IgD-negative memory B cell (primary cell): Measurements from ENCODE around the gene GOLGA1. TPM values are rescaled to one million over a fixed set of nuclear protein-coding genes. Genes with fewer than 3 reads are reported as not detected.
"Not testable (repeated sequence)": the region's sequence is repeated elsewhere in the genome, so short reads cannot be mapped to it uniquely, and the experiment has no call there.

Source experiments
- H3K27ac Mint-ChIP-seq, 3 donors: one replicate each; pipeline ENCODE4 v1.8.0; 2020 to 2022; ENCODE audit warnings: mild to moderate bottlenecking in 3 of 3, mixed read lengths in 3 of 3, moderate library complexity in 1 of 3
- H3K27me3 Mint-ChIP-seq: one replicate; pipeline ENCODE4 v1.8.0; 2021; ENCODE audit warnings: mixed read lengths
- H3K36me3 Mint-ChIP-seq: one replicate; pipeline ENCODE4 v1.8.0; 2020; ENCODE audit warnings: mild to moderate bottlenecking, mixed read lengths
- H3K4me1 Mint-ChIP-seq, 3 donors: one replicate each; pipeline ENCODE4 v1.8.0; 2020 to 2022; ENCODE audit warnings: mixed read lengths in 3 of 3, mild to moderate bottlenecking in 1 of 3
- H3K4me3 Mint-ChIP-seq, 4 donors: one replicate each; pipeline ENCODE4 v1.8.0; 2020 to 2022; ENCODE audit warnings: mild to moderate bottlenecking in 4 of 4, mixed read lengths in 4 of 4, moderate library complexity in 3 of 4
- H3K9me3 Mint-ChIP-seq, 3 donors: one replicate each; pipeline ENCODE4 v1.8.0; 2020 to 2021; ENCODE audit warnings: mixed read lengths in 3 of 3, mild to moderate bottlenecking in 1 of 3
- polyA plus RNA-seq: library from polyadenylated mRNA; unstranded; fragments of 300-500 nt; fragmentation: Illumina TruSeq; gene quantifications from one replicate; pipeline ENCODE4 v1.2.3, GENCODE V29; 2021

The GOLGA1 gene
- polyA plus RNA-seq, 1 donor from 2014 or later = 10.3 TPM

DNA sequence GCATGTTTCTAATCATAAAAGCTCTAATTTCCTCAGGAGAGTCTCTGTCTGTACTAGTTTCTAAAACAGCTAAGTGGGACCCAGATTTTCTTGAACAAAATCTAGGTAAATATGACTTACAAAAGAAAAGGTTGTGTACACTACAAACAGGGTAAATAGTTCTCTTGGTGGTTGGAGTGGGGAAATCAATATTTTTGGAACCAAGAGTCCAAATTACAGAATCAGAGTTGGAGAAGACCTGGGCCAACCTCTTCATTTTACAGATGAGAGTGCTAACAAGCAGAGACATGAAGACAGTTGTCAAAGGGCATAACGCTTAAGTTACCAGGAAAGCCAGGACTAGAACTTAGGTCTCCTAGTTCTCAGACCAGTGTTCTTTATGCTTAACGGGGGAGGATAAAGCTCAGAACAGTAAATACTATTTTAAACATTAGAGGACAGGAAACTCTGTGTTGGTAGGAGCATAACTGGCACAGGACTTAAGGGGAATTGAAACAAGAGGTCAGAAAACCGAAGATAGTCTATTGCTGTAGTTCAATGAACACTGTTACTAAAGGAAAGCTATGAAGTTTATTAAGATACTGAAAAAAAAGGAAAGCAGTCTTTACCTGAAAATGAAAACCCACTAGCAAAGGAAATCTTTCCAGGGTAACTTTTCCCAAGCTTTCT is 9.3 kb upstream of the GOLGA1 start:
- H3K36me3 Mint-ChIP-seq = peaks cover 3% of the 10 kb centered on the region
- H3K9me3 Mint-ChIP-seq = no peaks in the 10 kb centered on the region
- no peaks in the 10 kb centered on the region for H3K27me3 Mint-ChIP-seq
- peak overlapping the region in 2 of 3 donors; percentile 77 to 80 for H3K27ac Mint-ChIP-seq
- H3K4me3 Mint-ChIP-seq = peak overlapping the region in 1 of 4 donors; percentile 10
- peaks cover 9 to 15% (median 11%) of the 10 kb centered on the region in 3 donors for H3K4me1 Mint-ChIP-seq

- no peak overlapping the region for H3K4me3 Mint-ChIP-seq
- H3K36me3 Mint-ChIP-seq = peaks cover 3% of the 10 kb centered on the region
- H3K4me1 Mint-ChIP-seq = peaks cover 9 to 15% (median 11%) of the 10 kb centered on the region in 3 donors
- H3K9me3 Mint-ChIP-seq = no peaks in the 10 kb centered on the region
- H3K27ac Mint-ChIP-seq = no peak overlapping the region
- H3K27me3 Mint-ChIP-seq = no peaks in the 10 kb centered on the region
These were observed 8.5 kb upstream of the GOLGA1 start for GRCh38 chr9:124949387-124949786.

GRCh38 chr9:124947727-124948391 is 7.0 kb upstream of the GOLGA1 start:
- Mint-ChIP-seq H3K36me3 (peaks cover 1% of the 10 kb centered on the region), H3K4me3 (no peak overlapping the region), H3K4me1 (peaks cover 9 to 15% (median 11%) of the 10 kb centered on the region in 3 donors), H3K9me3 (no peaks in the 10 kb centered on the region), H3K27ac (no peak overlapping the region), H3K27me3 (no peaks in the 10 kb centered on the region)

DNA sequence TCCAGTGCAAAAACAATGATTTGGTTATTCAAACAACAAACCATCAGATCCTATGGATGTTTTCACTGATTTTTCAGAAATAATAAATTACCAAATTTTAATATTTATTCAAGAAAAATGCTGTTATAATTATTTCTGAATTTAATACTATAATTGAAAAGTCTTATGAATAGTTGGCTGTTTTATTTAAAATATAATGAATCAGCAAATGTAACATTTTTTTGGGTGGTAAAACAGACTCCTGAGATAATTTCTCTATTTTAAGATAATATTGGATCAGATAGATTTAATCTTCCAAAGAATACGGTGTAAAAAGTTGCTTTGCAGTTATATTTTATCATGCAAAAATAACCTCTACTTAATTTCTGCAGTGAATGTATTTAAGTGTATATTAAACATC is 5.3 kb upstream of the GOLGA1 start:
- Mint-ChIP-seq H3K4me1 (peaks cover 15 to 16% (median 16%) of the 10 kb centered on the region in 3 donors), H3K4me3 (no peak overlapping the region), H3K36me3 (no peaks in the 10 kb centered on the region), H3K27ac (no peak overlapping the region), H3K9me3 (no peaks in the 10 kb centered on the region), H3K27me3 (no peaks in the 10 kb centered on the region)

DNA sequence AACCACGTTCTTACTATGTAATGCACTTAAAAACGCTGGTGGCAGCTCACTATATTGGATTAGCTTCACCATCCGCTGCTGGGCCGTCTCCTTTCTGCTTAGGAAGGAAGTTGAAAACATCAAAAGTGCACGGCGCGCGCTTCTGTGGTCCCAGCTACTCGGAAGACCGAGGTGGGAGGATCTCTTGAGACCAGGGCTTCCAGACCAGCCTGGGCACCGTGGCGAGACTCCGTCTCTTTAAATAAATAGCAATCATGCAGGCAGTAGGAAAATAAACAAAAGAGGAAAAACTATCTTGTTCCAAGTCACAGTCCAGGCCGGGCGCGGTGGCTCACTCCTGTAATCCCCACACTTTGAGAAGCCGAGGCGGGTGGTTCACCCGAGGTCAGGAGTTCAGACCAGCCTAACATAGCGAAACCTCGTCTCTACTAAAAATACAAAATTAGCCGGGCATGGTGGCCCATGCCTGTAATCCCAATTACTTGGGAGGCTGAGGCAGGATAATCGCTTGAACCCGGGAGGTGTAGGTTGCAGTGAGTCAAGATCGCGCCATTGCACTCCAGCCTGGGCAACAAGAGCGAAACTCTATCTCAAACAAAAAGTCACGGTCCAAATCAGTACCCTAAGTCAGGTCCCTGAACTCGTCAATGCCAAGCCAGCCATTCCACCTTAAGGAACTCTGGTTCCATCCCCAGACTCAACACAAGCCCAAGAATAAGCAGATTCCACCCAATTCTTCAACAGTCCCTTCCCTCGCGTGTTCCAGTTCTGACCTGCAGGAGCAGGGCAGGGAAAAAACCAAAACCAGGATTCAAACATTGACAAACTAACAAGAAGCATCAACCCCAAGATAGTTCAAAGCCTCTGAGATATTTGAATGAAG is 1.0 kb upstream of the GOLGA1 start:
- H3K36me3 Mint-ChIP-seq = peaks cover 3% of the 10 kb centered on the region
- H3K27me3 Mint-ChIP-seq = no peaks in the 10 kb centered on the region
- peaks cover 15 to 26% (median 19%) of the 10 kb centered on the region in 3 donors for H3K4me1 Mint-ChIP-seq
- H3K9me3 Mint-ChIP-seq = no peaks in the 10 kb centered on the region
- H3K4me3 Mint-ChIP-seq = peak overlapping the region; percentile 93 to 98 (median 96)
- peak overlapping the region; percentile 95 to 99 (median 98) for H3K27ac Mint-ChIP-seq

DNA sequence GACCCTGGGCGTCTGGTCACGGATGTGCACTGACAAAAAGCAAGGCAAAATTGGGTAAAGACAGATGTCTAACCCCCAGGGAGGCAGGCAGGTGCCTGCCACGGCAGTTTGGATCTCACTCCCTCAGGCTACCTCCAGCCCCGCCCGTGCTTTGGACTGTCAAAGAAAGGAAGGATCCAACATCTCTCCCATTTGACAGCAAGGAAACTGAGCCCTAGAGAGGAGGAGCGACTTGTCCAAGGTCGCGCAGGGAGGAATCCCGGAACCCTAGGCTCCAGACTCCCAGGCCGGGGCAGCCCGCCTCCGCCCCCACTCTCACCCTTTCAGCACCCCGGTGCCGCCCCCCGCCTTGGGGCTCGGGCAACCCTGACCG is 376 bp downstream of the GOLGA1 start:
- Mint-ChIP-seq H3K4me3 (peak overlapping the region; percentile 93 to 98 (median 96)), H3K9me3 (no peaks in the 10 kb centered on the region), H3K27ac (peak overlapping the region; percentile 95 to 99 (median 98)), H3K4me1 (peaks cover 15 to 26% (median 19%) of the 10 kb centered on the region in 3 donors), H3K36me3 (peaks cover 3% of the 10 kb centered on the region), H3K27me3 (no peaks in the 10 kb centered on the region)

DNA sequence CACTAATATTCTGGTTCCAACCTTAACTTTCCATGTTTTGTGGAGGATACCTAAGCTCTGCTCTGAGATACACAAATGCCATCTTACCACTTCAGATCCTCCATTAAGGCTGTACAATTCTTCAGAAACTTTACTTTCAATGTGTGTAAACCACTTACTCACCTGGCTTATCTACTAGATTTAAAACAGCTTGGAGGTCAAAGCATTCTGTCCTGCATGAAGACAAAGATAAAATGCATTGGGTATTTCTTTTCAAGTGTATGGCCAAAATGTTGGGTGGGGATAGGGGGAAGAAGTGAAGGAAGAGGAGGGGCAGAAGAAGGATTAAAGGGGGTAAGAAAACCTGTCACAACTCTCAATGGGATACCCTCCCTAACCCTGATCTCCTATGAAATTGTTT is 939 bp downstream of the GOLGA1 start:
- Mint-ChIP-seq H3K4me1 (peaks cover 15 to 26% (median 20%) of the 10 kb centered on the region in 3 donors), H3K4me3 (peak overlapping the region; percentile 93 to 98 (median 96)), H3K9me3 (no peaks in the 10 kb centered on the region), H3K36me3 (peaks cover 3% of the 10 kb centered on the region), H3K27me3 (no peaks in the 10 kb centered on the region), H3K27ac (peak overlapping the region; percentile 95 to 99 (median 98))

DNA sequence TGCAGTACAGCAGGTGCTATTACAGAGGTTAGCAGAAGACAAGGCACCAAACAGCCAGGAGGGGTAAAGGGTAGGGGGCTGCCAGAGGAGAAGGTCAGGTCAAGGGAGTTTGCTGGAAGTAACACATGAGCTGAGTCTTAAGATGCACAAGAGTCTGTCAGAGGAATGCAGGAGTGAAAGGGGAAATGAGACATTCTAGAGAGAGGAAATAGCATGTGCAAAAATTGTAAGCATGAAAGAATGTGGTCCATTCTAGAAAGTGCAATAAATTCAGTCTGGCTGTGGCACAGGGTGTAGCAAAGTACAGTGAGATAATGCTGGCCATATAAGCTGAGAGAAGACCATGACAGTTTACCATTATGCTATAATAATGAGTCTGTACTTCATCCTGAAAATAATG is 6.6 kb downstream of the GOLGA1 start:
- Mint-ChIP-seq H3K27ac (peak overlapping the region; percentile 4 to 50 (median 31)), H3K36me3 (peaks cover 3% of the 10 kb centered on the region), H3K4me1 (peaks cover 16 to 21% (median 21%) of the 10 kb centered on the region in 3 donors), H3K27me3 (no peaks in the 10 kb centered on the region), H3K9me3 (no peaks in the 10 kb centered on the region), H3K4me3 (peak overlapping the region in 2 of 4 donors; percentile 40 to 67)

GRCh38 chr9:124932333-124932732 is 8.6 kb downstream of the GOLGA1 start:
- Mint-ChIP-seq H3K4me3 (no peak overlapping the region), H3K36me3 (peaks cover 2% of the 10 kb centered on the region), H3K27me3 (no peaks in the 10 kb centered on the region), H3K27ac (no peak overlapping the region), H3K4me1 (peaks cover 8 to 16% (median 12%) of the 10 kb centered on the region in 3 donors), H3K9me3 (no peaks in the 10 kb centered on the region)

- peaks cover 2% of the 10 kb centered on the region for H3K36me3 Mint-ChIP-seq
- H3K9me3 Mint-ChIP-seq = no peaks in the 10 kb centered on the region
- peak overlapping the region in 1 of 3 donors; percentile 78 for H3K27ac Mint-ChIP-seq
- no peaks in the 10 kb centered on the region for H3K27me3 Mint-ChIP-seq
- H3K4me1 Mint-ChIP-seq = peaks cover 6 to 11% (median 10%) of the 10 kb centered on the region in 3 donors
- H3K4me3 Mint-ChIP-seq = no peak overlapping the region
These were observed 11.4 kb downstream of the GOLGA1 start for GRCh38 chr9:124929464-124929863.

DNA sequence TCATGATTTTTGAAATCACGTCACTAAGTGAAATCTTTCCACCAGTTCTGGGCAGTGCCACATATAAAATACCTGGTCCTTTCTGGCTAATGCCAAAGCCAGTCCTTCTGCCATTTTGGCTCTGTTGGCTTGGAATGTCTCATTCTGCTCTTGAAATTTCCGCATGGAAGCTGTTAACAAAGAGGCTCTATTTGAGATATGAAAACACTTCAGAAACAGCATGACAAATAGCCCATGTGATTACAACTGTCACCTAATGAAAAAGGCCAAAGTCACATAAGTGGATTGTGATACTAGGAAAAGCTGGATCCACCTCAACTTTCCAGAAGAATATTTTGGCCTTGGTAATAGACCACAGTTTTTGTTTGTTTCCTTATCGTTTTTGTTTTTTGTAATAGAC is 12.8 kb downstream of the GOLGA1 start:
- no peak overlapping the region for H3K4me3 Mint-ChIP-seq

GRCh38 chr9:124920394-124920793 is 20.5 kb downstream of the GOLGA1 start:
- not testable (repeated sequence) for H3K36me3 Mint-ChIP-seq, H3K4me3 Mint-ChIP-seq

More for the DNA sequence above, 12.8 kb downstream of the GOLGA1 start:
- H3K27me3 Mint-ChIP-seq = no peaks in the 10 kb centered on the region
- H3K9me3 Mint-ChIP-seq = no peaks in the 10 kb centered on the region
- H3K36me3 Mint-ChIP-seq = peaks cover 2% of the 10 kb centered on the region
- no peaks in the 10 kb centered on the region for H3K4me1 Mint-ChIP-seq
- no peak overlapping the region for H3K27ac Mint-ChIP-seq

DNA sequence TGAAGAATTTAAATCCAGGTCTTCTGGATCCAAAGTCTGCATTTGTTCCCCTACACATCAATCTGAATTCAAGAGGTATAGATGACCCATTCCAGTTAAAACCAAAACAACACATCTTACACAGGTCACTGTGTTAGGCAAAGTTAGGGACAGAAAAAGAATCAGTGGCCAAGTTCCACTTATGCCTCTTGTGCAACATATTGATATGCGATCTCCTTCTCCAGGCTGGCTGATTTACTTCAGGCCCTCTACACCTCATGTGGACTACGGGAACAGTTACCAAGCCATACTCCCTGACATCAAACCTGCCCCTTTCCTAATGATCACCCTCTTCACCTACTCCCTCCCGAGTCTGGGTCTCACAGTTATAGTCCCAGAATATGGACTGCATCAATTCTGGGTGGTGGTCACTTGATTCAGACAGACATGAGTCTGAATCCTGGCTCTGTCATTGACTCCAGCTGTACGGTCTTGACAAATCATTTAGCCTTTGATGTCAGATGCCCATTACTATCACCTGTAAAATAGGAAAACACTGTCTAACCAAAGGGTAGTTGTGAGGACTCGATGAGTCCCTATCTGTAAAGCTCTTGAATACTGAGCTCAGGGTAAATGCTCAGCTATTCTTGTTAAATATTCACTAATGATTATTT is 26.0 kb downstream of the GOLGA1 start:
- Mint-ChIP-seq H3K27me3 (no peaks in the 10 kb centered on the region), H3K27ac (peak overlapping the region in 1 of 3 donors; percentile 12), H3K4me3 (no peak overlapping the region), H3K36me3 (peaks cover 13% of the 10 kb centered on the region), H3K4me1 (peaks cover 0 to 5% (median 0%) of the 10 kb centered on the region in 3 donors), H3K9me3 (no peaks in the 10 kb centered on the region)

More at GRCh38 chr9:124920394-124920793, 20.5 kb downstream of the GOLGA1 start:
- H3K4me1 Mint-ChIP-seq, H3K27me3 Mint-ChIP-seq, H3K9me3 Mint-ChIP-seq, H3K27ac Mint-ChIP-seq: not testable (repeated sequence)

GRCh38 chr9:124913378-124913777 is 27.5 kb downstream of the GOLGA1 start:
- H3K27ac Mint-ChIP-seq = peak overlapping the region in 2 of 3 donors; percentile 65 to 84
- no peak overlapping the region for H3K4me3 Mint-ChIP-seq
- no peaks in the 10 kb centered on the region for H3K27me3 Mint-ChIP-seq
- no peaks in the 10 kb centered on the region for H3K9me3 Mint-ChIP-seq
- H3K36me3 Mint-ChIP-seq = peaks cover 15% of the 10 kb centered on the region
- H3K4me1 Mint-ChIP-seq = peaks cover 0 to 5% (median 0%) of the 10 kb centered on the region in 3 donors
